Measurements from ENCODE around the gene PSMB3.

PSMB3 gene

GRCh38 chr17:38799501-38800236, 47.1 kb downstream of the PSMB3 start, which contains the start of gene PIP4K2B:
Gene PIP4K2B (minus strand): TSS chr17:38799556. CDS start chr17:38799424, 132 bp downstream.
- H3K36me3 Mint-ChIP-seq (ENCODE audit: low read depth): peaks cover 36% of the 10 kb centered on the region
- H3K27me3 Mint-ChIP-seq (ENCODE audit: low read depth): no peaks in the 10 kb centered on the region
- no peaks in the 10 kb centered on the region for H3K9me3 Mint-ChIP-seq
- peak within 1 kb of the TSS; percentile 96 for H3K4me3 Mint-ChIP-seq
- peak within 1 kb of the TSS; percentile 88 for H3K27ac Mint-ChIP-seq
- H3K4me1 Mint-ChIP-seq (ENCODE audit: low read depth): peaks cover 33% of the 10 kb centered on the region

- Mint-ChIP-seq H3K4me3 (peak overlapping the region; percentile 80), H3K9me3 (no peaks in the 10 kb centered on the region), H3K27ac (peak overlapping the region; percentile 75), H3K36me3 (ENCODE audit: low read depth) (peaks cover 36% of the 10 kb centered on the region), H3K27me3 (ENCODE audit: low read depth) (no peaks in the 10 kb centered on the region), H3K4me1 (ENCODE audit: low read depth) (peaks cover 33% of the 10 kb centered on the region)
Observed at GRCh38 chr17:38800237-38800760, 47.8 kb downstream of the PSMB3 start.

GRCh38 chr17:38809828-38810227, 57.3 kb downstream of the PSMB3 start:
- H3K36me3 Mint-ChIP-seq (ENCODE audit: low read depth): peaks cover 34% of the 10 kb centered on the region
- no peak overlapping the region for H3K4me3 Mint-ChIP-seq
- no peak overlapping the region for H3K27ac Mint-ChIP-seq
- H3K4me1 Mint-ChIP-seq (ENCODE audit: low read depth): no peaks in the 10 kb centered on the region
- no peaks in the 10 kb centered on the region for H3K9me3 Mint-ChIP-seq
- H3K27me3 Mint-ChIP-seq (ENCODE audit: low read depth): no peaks in the 10 kb centered on the region

Measured in T-helper 1 cell treated with Interleukin-12 subunit alpha and Interleukin-12 subunit beta and Interleukin-4 antibody, amounts not matched to agents 30 μg/mL and 1 μg/mL, for 36 hours (primary cell).